Fibroblast of lung (primary cell): Measurements from ENCODE around the gene BTBD9.

Source experiments
- CTCF ChIP-seq, 2 donors: IDR thresholded peaks in 1 of 2; conservative IDR thresholded peaks in 1 of 2; 1 replicate in 1 of 2; 2 replicates in 1 of 2; pipeline ENCODE4 v1.5.1; 2011 to 2012; ENCODE audit warnings: low read length in 2 of 2, control low read depth in 1 of 2, inconsistent platforms in 1 of 2, low read depth in 1 of 2, mild to moderate bottlenecking in 1 of 2
- EZH2 ChIP-seq: IDR thresholded peaks from 2 replicates; pipeline ENCODE4 v1.5.1; 2012; ENCODE audit warnings: low read length, control low read depth, mild to moderate bottlenecking; ENCODE audit errors: missing control alignments

- TF ChIP-seq CTCF (conservative IDR thresholded peaks at IDR 0.05 in 1 of 2, IDR thresholded peaks at IDR 0.05 in 1 of 2; ENCODE audit: low read depth in 1 of 2, low read length in 2 of 2), result no peak
- TF ChIP-seq EZH2, result no peak
Observed at GRCh38 chr6:38307740-38308139, 332.0 kb downstream of the BTBD9 start.
